HL-60/S4 treated with retinoic acid at 250 ng/mL for 4 days and 3 days (cell line): ENCODE measurements around the gene COL8A1.

Experiments used
- in situ Hi-C: fragments of 300-500 bp; cut with MboI; formaldehyde crosslinking; loops from 2 replicates; pipeline ENCODE4 v1.7.0; 2022; ENCODE audit warnings: low sequenced_read_pairs

COL8A1 gene

DNA sequence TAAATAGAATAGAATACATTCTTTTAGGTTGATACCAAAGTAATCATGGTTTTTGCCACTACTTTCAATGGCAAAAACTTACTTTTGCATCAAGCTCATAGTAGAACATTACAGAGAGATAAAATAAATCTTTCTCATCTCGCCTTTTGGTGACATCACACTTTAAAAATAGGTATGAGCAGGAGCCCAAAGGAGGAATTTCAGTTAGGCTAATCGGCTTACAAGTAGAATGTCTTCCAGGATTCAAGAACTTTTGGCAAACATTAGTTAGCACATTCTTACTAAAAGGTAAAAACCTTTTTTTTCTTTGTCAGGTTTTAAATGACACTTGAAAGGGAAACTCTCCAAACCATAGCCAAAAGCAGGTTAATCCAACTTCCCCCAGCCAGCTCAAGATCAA is 119.6 kb downstream of the COL8A1 start:
- in situ Hi-C loops: no loop called here

DNA sequence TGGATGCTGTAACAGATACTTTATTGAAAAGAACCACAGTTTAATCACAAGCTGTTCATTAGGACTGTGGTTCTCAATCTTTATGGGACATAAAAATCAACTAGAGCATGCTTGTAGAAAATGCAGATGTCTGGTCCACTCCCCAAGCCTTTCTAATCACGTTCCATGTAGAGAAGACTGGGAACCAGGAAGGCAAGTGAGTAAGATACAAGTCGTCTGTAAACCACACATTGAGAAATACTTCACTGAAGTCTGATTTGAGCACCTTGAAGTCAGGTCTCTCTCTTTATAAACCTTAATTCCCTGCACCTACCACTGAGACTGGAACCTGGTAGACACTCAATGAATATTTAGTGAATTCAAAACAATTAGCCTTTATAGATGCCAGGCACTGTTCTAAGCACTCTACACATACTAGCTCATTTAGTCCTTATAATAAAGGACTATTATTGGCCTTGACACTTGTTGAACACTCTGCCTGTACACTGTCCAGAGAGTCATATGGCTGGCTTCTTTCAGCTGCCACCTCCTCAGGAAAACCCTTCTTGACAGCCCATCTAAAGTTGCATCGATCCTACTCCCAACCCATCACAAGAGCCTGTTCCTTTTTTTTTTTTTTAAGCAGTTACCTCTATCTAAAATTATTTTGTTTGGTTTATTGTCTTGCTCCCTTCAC is 120.2 kb downstream of the COL8A1 start:
- in situ Hi-C loops: no loop called here

DNA sequence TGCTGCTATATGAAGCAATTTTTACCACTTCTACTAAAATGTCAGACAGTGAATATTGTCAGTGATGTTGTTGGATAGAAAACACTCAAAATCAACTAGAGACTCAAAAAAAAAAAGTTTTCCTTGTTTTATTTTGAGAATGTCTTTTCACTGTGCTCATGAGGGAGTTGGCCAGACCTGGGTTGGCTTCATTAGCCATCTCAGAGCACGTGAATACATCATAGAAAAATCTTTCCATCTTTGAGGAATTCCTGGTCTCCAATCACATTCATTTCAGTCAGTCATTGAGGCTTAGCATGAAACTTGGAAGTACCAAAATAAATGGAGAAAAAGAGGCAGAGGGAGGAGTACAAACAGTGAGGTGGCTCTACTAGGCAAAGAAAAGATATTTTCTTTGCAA is 121.6 kb downstream of the COL8A1 start:
- in situ Hi-C loops: no loop called here

DNA sequence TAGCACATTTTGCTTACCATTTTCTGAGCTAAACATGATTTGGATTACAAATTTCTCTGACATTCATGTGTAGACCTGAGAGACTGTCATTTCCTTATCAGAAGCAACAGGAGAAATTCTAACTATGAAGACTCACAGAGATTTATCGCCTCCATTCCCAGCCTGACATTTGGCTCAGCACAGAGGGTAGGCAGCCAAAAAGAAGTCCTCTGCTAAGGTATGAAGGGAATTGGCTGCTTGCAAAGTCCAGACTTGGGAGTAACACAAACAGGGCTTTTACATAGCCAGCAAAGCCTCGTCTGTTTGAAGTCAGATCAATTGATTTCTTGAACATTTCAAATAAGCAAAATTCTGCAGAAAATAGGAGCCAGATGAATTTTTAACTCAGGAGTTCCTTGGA is 122.2 kb downstream of the COL8A1 start:
- in situ Hi-C loops: no loop called here

DNA sequence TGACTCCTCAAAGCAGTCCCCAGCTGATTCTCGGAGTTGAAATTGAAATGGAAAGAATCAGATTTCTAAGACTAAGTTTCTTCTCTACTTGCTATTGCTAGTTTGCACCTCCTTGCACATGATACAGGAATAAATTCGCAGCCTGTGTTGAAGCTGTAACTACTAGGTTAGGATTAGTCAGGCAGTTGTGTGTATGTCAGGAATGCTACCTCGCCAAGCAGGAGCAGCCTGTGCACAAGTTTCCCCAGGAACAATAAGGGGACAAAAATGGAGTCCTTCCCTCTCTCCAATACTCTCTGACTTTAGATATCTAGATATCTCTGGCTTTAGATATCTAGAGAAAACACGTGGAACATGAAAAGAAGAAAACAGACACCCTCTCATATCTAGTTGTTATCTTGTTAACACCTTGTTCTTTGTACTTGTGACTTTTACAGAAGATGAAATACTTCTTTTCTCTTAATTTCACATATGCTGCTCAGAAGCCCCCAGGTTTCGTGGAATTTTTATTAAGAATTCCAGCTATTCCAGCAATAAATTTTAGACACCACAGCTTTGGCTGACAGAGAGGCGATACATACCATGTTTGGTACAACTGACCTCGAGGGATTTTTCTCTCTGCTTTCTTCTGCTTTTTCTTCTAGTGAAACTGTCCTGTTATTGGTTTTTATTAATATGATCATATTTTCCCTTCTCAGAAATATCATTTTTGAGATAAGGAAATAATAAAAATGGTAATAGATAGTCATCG is 123.2 kb downstream of the COL8A1 start:
- in situ Hi-C loops: no loop called here

DNA sequence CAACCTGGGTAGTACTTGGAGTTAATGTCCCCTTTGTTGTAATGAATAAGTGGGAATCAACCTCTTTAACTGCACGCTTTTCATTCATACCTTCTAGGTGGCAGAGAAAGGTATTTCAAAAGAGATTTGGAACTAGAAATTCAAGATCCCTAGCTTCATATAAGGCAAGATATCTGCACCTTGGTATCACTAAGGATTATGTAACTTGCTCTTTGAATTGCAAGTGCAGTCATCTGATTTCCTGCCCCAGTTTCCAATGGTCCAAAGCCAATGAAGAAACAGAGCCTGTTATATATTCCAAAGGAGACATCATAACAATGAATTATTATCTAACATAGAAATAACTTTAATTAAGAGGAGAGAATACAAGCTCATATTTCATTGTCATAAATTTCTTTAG is 124.5 kb downstream of the COL8A1 start:
- in situ Hi-C loops: no loop called here

DNA sequence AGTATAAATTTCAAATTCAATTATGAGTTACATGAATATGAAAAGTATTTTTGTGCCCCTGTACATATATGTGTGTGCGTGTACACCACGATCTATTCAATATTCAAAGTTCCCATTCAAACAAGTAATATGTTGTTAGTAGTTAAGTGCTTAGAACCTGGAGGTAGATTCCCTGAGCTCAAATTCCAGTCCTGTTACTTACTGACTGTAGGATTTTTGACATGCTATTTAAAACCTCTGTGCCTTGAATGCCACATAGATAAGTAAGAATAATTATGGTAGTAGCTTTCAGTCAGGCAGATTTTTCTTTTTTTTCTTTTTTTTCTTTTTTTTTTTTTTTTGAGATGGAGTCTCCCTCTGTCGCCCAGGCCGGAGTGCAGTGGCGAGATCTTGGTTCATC is 126.0 kb downstream of the COL8A1 start:
- in situ Hi-C loops: no loop called here

DNA sequence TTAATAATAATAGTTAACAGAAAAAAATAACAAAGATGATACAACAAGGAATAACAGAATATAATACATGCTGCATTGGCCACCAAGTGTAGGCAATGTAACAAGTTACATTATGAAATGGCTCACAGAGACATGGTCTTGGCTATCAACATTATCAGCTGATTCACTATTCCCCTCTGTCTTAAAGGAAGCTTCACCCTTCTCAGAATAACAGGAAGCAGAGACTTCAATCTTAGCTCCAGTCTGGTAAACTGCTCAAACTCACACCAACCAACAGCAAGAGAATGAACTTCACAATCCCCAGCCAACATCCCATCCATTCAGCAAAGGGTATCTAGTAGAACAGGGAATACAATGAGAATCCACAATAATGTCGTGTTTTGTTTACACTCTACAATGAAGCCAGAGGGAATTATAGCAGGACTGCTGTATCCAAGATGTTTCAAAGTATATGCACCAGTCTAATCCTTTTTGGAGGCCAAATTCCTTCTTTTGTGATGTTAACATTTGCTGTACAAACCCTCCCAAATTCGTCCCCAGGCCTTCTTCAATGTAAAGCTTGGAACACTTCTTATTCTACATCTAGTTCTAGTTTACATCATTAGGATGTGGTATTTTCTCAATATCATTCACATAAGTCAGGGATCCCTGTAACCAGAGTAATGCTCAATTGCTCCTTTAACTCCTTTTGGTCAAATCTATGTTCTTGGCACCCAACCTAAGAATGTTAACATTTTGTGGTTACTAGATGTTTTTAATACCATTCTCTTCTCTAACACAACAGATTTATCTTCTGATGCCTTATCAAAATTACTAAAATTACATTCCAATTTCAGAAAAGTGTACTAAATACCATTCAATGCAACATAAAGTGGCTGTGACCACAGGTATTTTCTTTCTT is 126.9 kb downstream of the COL8A1 start:
- in situ Hi-C loops: no loop called here

DNA sequence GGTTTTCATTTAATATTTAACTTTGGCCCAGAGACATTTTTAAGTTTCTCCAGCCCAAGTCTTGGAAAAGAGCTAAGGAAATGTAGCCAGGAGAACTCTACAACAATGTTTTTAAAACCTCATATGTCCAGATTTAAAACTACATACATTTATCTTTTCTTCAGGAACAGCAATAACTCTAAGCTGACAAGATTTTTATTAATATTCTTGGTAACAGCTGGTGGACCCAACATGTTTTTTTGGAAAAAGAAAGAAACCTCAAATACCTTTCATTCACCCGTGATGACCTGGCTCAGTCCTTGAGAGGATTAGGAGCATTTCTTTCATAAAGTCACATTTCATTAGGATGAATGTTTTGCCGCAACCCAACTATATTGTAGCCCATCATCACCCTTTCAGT is 128.9 kb downstream of the COL8A1 start:
- in situ Hi-C loops: no loop called here

DNA sequence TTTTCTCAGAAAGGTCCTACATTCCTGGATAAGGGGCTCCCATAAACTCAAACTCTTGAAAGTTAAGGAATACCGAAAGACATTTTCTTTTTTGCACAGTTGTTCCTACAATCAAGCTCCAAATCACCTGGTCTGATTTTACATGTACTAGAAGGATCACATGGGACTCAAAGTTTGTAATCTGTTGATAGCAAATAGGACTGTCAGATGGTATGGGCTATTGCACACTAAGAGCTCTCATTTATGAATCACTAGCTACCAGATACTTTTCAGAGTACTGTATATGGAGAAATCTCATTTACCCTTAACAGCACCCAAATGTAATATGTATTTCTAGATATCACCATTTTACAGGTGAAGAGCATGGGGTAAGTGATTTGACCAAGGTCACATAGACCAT is 129.7 kb downstream of the COL8A1 start:
- in situ Hi-C loops: no loop called here

DNA sequence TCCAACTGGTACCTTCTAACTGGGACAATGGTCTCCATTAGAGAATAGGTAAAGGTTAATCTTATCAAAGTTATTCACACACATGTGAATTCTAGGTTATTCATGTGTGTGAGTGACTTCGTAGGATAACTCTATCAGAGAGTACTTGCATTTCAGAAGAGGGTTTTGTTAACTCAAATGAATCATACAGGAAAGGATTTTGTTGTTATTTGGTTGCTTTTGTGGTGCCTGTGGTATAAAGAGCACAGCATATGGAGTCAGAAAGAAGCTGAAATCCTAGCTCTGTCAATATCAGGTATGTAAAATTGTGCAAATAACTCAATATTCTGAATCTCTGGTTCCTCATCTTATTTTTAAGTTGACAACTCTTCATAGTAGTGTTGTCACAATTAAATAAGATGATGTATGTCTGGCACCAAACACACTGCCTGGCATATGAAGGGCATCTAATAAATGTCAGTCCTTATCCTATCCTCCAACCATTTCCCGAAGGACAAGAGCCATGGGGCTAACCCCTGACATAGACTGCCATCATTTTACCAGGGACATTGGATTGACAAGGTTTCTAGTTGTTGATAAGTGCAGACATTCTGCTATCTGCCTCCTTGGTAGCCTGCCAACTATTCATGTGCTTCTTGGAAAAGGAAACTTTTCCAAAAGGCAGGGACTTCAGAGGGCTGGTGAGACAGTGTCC is 130.6 kb downstream of the COL8A1 start:
- in situ Hi-C loops: no loop called here

DNA sequence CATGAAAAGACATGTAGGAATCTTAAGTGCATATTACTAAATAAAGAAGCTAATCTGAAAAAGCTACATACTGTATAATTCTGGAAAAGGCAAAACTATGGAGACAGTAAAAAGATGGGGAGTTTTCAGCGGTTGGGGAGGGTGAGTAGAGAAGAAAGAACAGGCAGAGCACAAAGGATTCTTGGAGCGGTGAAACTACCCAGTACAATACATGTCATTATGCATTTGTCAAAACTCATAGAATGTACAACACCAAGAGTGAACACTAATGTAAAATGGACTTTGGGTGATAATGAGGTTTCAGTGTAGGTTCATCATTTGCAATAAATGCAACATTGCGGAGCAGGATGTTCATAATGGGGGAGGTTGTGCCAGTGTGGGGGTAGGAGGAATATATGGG is 133.8 kb downstream of the COL8A1 start:
- in situ Hi-C loops: no loop called here

DNA sequence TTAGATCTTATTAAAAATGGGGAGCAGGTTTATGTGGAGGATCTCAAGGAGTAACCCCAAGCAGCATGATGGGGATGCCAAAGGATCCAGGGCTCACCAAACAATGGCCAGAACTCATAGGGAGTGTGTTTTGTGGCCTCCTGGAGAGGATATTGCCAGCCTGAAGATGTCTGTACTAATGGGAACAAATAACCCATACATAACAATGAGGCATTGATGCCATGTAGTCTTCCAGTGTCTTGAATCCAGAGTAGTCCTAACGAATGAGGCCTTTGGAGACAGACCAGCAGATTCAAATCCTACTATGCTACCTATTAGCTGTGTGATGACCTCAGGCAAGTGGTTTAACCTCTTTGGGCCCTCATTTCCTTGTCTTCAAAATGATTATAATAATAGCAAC is 134.3 kb downstream of the COL8A1 start:
- in situ Hi-C loops: no loop called here

DNA sequence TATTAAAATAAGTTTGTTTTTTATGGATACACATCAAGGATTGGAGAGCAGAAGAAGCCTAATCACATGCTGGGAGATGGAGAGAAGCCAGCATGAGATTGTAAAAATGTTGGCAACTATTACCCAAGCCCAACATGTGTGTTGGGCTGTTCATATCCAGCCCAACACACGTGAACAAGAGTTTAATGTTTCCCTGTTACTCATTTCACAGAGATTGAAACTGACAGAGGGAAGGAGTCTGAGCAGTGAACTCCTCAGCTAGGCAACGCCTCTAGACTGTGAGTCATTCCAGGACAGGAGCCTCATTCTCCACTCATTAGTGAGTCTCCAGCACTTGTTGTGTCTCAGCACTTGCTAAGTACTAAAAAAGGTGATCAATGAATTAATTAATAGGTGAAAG is 136.1 kb downstream of the COL8A1 start:
- in situ Hi-C loops: no loop called here

DNA sequence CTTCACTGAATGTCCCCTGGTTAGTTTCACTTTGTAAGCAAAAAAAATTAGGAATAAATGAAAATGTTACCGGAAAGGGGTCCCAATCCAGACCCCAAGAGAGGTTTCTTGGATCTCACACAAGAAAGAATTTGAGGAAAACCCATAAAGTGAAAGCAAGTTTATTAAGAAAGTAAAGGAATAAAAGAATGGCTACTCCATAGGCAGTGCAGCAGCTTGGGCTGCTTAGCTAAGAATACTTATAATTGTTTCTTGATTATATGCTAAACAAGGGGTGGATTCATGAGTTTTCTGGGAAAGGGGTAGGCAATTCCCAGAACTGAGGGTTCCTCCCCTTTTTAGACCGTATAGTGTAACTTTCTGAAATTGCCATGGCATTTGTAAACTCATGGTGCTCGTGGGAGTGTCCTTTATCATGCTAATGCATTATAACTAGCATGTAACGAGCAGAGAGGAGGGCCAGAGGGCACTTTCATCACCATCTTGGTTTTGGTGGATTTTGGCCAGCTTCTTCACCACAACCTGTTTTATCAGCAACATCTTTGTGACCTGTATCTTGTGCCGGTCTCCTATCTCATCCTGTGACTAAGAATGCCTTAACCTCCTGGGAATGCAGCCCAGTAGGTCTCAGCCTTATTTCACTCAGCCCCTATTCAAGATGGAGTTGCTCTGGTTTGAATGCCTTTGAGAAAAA is 138.3 kb downstream of the COL8A1 start:
- in situ Hi-C loops: no loop called here

DNA sequence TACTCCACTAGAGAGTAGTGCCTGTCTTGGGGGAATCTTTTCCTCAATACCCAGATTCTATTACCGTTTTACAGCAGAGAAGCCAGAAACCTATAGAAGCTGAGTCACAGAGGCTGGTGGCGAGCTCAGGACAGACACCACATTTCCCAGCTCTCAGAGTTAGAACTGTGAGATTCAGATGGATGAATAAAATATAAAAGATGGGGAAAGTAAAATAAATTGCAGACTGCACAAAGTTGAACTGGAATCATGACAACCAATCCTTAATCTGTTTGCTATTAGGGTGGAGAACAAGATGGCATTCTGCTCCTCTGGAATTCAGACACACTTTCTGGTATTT is 138.8 kb downstream of the COL8A1 start:
- in situ Hi-C loops: no loop called here

DNA sequence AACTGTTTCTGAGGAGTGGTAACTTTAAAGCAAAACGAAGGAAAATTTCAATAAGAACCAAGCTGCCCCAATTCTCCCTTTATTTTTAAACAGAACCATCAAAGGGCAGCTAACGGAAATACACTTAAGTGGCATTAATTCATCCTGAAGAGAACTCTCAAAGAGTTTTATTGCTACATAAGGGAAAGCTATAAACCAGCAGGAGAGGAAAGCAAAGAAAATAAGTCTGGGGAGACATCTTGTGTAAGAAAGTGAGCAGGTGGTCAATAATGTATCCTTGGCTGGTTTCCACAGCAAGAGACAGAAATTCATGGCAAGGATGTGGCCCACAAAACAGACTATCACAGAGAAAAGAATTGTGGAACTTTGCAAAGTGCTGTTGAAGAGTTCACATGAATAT is 139.3 kb downstream of the COL8A1 start:
- in situ Hi-C loops: no loop called here

DNA sequence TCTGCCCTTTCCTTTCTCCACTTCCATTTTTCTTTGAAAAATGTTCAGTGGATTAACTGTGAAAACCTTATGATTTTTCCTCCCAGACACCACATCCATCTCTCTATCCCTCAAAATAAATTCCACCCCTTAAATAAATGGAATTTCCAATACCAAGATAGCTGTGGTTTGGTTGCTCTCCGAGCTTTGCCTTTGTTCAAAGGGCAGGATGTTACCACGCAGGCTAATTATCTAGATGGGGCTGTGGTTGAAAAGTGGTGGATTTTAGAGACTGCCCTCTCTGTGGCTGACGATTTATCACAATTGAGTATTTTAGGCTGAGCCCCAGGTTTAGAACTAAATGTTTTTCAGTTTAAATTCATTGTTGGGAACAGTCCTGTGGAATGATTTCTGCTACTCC is 142.4 kb downstream of the COL8A1 start:
- in situ Hi-C loops: no loop called here

DNA sequence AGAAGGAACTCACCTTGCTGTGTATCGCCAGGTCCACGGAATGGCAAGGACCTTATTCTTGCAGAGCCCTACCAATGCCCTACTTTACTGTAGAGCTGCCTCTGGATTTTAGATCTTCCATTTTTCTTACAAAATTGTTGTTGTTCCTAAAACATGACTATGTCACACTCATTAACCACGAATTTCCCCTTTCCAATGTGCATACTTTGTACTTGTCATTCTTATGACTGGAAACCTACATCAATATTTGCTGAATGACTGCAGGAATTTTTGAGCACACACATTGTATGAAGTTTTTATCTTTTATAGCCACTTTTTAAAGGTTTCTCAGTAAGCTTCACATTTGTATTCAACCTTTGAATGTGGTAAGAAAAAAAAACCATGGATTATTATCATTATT is 143.4 kb downstream of the COL8A1 start:
- in situ Hi-C loops: no loop called here

DNA sequence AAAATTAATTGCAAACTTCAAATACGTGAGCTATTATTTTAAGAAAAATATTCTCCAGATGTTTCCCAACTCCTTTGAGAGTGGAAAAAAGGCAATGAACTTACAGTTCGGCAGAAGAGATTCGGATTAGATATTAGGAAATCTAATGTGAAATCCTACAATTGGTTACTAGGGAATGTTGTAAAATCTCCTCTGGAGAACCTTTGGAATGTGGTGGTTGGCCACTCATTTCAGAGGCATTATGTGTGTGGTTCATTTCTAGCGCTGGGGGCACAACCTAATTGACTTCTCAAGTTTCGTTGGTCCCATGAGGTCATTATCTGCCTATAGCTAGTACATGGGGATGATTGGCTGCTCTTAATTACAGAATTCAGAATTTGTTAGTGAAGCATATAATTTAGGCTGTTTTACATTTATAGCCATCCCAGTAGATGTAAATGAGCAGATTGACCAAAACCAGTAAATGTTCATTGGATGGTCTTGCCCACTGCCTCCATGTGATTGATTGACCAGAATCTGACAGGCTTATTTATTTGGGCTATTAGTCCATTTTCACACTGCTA is 144.7 kb downstream of the COL8A1 start:
- in situ Hi-C loops: no loop called here
